CD4-positive, alpha-beta T cell treated with Interleukin-6 for 4 hours (primary cell): Measurements from ENCODE around the gene UGP2.
A peak's percentile ranks its signal among the peaks of the same experiment; 100 is the strongest.
"Not testable (repeated sequence)": the region's sequence is repeated elsewhere in the genome, so short reads cannot be mapped to it uniquely, and the experiment has no call there.

Experiments
- DNase-seq: peaks from one replicate; pipeline ENCODE4 v3.0.0-alpha.2; 2020; ENCODE audit warnings: mixed read lengths

Gene UGP2

DNA sequence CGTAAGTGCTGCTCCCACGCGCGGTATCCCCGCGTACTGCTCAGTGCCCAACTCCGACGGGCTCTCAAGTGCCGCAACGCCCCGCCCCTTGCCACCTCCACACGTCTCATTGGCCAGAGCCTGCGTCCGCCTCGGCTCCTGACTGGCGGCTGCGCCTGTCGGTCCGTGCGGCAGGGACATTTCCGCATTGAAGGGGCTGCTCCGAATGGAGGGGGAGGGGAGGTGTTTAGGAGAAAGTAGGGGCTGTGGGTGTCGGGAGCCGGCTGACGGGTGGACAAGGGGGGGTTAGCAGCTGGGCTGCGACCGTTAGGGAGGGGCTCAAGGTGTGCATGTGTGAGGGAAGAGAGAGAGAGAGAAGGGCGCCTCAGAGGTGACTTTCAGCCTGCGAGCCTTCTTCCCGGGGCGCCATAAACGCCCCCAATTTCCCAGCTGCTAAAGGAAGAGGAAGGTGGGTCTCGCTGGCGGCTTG lies 877 bp upstream of the UGP2 start:
- DNase-seq = peak; percentile 98

GRCh38 chr2:63842149-63843061 lies 709 bp downstream of the UGP2 start:
- DNase-seq = peak; percentile 5

DNA sequence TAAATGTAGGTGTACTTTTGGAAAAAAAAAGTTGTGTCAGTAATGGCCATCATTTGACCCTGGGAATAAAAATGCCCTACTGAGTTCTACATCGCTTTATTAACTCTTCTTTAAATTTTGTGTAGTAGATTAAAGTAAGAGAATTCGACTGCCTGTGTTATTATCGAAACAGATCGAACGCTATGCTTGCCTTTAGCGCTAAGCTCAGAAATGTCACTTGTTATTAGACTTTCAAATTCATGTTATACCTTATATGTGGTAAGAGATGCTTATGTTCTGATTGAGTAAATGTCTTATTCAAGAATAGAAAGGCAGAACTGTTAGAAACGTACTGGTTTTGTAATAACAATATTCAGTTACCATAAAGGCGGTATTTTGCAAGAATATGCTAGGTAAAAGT lies 1.4 kb downstream of the UGP2 start:
- no peak for DNase-seq

- no peak for DNase-seq
Measured at GRCh38 chr2:63843791-63844190, 2.1 kb downstream of the UGP2 start.

DNA sequence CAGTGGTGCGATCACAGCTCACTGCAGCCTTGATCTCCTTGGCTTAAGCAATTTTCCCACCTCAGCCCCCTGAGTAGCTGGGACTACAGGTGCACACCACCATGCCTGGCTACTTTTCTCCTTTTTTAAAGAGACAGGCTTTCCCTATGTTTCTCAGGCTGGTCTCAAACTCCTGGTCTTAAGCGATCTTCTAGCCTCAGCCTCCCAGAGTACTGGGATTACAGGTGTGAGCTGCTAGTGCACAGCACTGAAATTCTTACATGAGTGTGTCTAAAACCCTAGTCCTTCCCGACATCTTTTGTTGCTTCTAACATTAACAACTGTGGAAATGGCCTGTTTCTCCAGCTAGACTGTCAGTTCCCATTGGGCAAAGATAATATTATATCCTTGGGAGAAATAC lies 2.9 kb downstream of the UGP2 start:
- DNase-seq = no peak

GRCh38 chr2:63845866-63846265 lies 4.2 kb downstream of the UGP2 start:
- no peak for DNase-seq

DNA sequence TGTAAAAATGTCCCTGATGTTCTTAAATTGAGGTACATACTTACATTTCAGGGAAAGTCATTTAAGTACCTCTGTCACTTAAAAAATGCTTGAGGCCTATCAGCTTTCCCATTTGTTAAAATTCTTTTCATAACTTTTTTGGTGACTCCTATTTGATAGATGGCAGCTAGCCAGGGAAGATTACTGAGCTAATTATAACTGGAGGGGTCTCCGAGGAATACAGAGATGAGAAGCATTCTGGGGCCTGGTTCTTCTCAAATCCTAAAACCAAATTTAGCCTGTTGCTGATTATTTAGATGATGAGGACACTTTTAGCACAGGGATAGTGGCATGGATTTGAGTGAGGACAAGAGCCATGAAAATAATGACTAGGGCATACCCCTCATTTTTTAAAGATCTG lies 4.8 kb downstream of the UGP2 start:
- DNase-seq = no peak

DNA sequence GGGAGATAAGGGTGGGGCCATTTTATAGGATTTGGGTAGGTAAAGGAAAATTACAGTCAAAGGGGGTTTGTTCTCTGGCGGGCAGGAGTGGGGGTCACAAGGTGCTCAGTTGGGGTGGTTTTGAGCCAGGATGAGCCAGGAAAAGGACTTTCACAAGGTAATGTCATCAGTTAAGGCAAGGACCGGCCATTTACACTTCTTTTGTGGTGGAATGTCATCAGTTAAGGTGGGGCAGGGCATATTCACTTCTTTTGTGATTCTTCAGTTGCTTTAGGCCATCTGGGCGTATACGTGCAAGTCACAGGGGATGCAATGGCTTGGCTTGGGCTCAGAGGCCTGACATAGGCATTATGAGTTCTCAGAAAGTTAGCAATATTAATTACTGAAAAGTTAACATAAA lies 5.9 kb downstream of the UGP2 start:
- not testable (repeated sequence) for DNase-seq

DNA sequence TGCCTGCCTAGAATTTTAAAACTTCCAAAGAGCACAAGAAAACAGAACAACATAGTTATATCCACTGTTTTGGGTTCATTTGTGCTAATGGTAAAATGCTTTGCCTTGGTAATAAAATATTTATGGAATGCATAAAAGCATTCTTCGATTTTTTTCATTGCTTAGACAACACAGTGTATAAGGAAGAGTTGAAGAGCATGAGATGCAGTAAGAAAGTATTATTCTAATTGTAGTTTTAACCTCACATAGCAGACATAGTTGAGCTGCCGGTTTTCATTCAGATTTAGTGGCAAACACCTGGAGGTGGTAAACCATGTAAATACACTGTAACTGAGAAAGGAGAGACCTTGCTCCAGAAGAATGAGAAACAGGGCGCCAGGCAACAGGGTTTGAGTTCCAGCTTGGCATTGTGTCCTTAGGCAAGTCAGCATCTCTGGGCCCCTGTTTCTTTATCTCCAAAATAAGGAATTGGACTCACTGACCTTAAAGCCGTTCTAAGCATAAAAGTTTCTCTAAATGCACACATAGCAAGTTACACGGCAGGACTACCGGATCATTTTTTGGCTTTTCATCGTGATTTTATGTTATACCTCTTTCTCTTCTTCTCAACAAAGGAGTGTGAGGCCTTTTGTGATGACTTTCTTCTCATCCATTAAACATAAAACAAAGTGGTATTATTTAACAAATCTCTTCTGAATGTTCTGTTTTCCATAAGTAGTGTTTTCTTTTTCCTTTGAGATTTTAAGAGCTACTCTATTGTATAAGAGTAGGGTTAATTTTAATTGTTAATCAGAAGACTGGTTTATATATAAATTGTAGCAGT lies 7.9 kb downstream of the UGP2 start:
- DNase-seq = no peak

- DNase-seq = no peak
Measured at GRCh38 chr2:63850204-63850571, 8.5 kb downstream of the UGP2 start.

- no peak for DNase-seq
Measured at GRCh38 chr2:63850649-63851048, 9.0 kb downstream of the UGP2 start.

DNA sequence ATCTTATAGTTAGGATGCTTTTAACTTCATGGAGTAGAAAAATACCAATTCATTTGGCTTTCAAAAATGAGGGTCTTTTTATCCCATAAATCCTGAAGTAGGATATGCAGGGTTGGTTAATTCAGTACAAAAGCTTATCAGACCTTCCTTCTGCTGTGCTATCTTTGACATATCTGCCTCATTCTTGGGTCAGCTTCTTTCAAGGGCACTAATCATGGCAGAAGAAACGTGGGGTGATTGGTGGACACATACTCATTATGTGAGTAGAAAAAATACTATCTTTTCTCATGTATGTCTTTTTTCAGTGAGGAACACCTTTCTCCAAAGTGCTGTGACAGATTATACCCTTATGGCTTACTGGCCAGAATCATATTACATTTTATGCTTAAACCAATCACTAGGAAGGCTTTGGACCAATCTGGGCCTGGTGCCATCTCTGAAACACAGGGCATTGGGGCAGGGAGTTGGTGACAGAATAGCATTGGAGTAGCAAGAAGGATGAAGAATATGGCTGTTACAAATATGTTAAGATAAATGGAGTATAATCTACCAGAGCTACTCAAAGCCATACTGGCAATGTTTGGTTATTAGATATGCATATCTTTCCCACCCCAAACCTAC lies 10.1 kb downstream of the UGP2 start:
- no peak for DNase-seq

GRCh38 chr2:63853527-63854310 lies 12.0 kb downstream of the UGP2 start:
- DNase-seq = no peak

GRCh38 chr2:63855418-63856302 lies 14.0 kb downstream of the UGP2 start:
- DNase-seq = peak; percentile 15

DNA sequence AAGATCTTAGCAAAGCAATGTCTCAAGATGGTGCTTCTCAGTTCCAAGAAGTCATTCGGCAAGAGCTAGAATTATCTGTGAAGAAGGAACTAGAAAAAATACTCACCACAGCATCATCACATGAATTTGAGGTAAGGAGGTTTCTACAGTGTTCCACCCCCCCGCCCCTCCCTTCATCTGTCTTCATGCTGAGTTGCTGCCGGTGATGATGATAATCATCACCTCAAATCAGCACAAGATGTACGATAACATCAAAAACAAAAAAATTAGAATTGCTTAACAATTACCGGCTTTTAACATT lies 14.6 kb downstream of the UGP2 start:
- DNase-seq = peak; percentile 74

DNA sequence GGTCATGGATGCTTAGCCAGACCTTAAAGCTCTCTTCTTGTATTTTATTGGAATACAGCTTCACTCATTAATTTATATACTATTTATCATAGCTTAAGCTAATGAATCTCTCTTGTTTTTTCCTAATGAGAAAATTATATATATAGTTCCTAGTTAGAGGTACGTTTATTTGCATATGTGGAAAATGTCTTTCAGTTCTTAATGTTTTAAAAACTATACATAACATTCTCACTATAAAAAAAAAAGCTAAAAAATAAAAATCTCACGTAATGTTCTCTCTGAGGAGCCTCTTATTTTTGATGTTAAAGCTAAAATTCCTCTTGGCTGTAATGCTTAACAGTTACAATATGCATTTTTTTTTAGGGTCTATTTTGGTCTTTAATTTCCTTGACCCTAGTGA lies 16.6 kb downstream of the UGP2 start:
- no peak for DNase-seq

DNA sequence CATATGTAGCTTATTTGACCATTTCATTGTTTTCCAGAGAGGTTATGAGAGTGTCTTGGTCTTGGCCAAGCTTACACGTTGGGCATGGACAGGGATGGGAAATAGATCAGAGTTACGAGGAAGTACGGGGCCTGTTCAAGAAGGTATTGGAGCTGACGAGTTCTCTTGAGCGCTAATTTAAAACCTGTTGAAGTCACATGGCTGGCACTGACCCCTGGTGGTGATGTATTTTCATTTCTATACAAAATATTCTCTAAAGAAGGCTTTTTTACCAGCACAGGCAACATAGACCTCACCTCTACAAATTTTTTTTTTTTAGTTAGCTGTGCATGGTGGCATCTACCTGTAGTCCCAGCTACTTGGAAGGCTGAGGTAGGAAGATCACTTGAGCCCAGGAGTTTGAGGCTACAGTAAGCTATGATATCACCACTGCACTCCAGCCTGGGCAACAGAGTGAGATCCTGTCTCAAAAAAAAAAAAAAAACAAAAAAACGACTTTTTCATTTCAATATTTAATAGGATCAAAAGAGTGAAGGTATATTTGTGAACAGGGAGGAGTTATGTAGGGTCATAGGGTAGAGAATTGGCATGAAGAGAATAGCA lies 19.6 kb downstream of the UGP2 start:
- DNase-seq = peak; percentile 74

- DNase-seq = no peak
Measured at GRCh38 chr2:63862806-63863205, 21.1 kb downstream of the UGP2 start.

DNA sequence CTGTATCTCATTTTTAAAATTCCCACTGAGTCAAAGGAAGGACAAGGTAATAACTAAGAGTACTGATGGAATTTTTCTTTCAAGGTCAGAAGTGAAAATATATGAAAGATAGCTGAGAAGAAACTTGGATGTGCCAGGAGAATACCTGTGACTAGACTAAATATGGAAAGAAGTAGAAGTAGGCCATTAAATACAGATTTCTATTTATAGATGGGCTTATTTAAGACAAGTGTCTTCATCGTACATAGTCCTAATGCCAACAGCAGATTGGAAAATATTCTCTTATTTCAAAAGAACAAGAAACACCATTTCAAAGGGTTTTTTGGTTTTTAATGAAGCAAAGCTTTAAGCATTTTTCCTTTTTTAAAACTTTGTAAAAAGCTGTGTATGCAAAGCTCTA lies 22.0 kb downstream of the UGP2 start:
- DNase-seq = no peak

DNA sequence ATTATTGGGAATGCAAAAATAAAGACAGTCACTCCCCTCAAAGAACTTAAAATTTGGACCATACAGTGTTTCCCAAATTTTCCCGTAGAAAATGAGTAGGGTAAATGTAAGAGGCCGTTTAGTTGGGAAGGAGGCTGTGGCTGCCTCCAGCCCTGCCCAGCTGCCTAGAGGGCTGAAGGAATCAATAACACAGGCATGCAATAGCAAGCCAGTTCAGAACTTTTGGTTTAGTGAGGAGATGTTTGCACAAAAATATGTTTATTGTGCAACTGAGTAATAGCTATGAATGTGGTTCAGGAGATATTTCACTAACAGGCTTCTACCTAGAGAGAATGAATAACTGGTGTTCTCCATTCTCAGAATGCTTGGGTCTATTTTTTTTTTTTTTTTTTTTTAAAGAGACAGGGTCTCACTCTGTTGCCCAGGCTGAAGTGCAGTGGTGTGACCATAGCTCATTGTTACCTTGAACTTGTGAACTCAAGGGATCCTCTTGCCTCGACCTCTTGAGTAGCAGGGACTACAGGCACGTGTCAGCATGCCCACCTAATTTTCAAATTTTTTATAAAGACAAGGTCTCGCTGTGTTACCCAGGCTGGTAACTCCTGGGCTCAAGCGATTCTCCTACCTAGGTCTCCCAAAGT lies 23.6 kb downstream of the UGP2 start:
- DNase-seq = no peak
